SK-N-SH (cell line): ENCODE data around the gene ARID1B. TPM values are rescaled to one million over a fixed set of nuclear protein-coding genes. Genes with fewer than 3 reads are reported as not detected.

Source experiments
- CTCF ChIA-PET: fragments of 300-600, 350-600 bp; formaldehyde crosslinking; extraction: SDS; loops from one replicate; lab custom pipeline; 2021; lab: Yijun Ruan, JAX
- POLR2A ChIA-PET: fragments of 350-600 bp; sonication (Branson Sonifier 250); formaldehyde crosslinking; extraction: SDS; loops from one replicate; lab custom pipeline; 2020; ENCODE audit warnings: antibody characterized with exemption, inconsistent platforms; lab: Yijun Ruan, JAX
- DNase-seq: peaks from one replicate; pipeline ENCODE4 v3.0.0; 2012
- H2AFZ ChIP-seq: fragments of 200-600 bp; sonication (generic); 2 replicates; pipeline ENCODE4 v1.8.1; 2016; ENCODE audit warnings: antibody characterized with exemption, mild to moderate bottlenecking, low read depth
- H3F3A ChIP-seq: fragments of 200-600 bp; sonication (generic); replicated peaks from 2 replicates; pipeline ENCODE3; 2016; ENCODE audit warnings: antibody characterized with exemption, mild to moderate bottlenecking; ENCODE audit not compliant: insufficient read depth
- H3K27ac ChIP-seq, 2 experiments: fragments of 200-500 bp in 1 of 2; fragments of 200-600 bp in 1 of 2; sonication (Bioruptor generic) in 1 of 2; sonication (generic), shearing (Covaris generic) in 1 of 2; 2 replicates each; pipeline versions ENCODE4 v1.5.1 to v1.6.1; 2014 to 2016; ENCODE audit warnings: low read depth in 2 of 2, inconsistent platforms in 1 of 2, low read length in 1 of 2, mild to moderate bottlenecking in 1 of 2, mixed read lengths in 1 of 2
- H3K27me3 ChIP-seq: fragments of 200-600 bp; sonication (generic), shearing (Covaris generic); 2 replicates; pipeline ENCODE4 v1.6.1; 2016; ENCODE audit warnings: mixed run types; ENCODE audit not compliant: insufficient read depth
- H3K36me3 ChIP-seq, 2 experiments: fragments of 200-500 bp in 1 of 2; fragments of 200-600 bp in 1 of 2; sonication (Bioruptor generic) in 1 of 2; sonication (generic) in 1 of 2; replicated peaks in 1 of 2; 2 replicates each; pipeline versions ENCODE3 to v1.5.1; 2014 to 2016; ENCODE audit warnings: low read length in 1 of 2, mild to moderate bottlenecking in 1 of 2; ENCODE audit not compliant: insufficient read depth in 2 of 2, control insufficient read depth in 1 of 2
- H3K4me1 ChIP-seq, 2 experiments: fragments of 200-500 bp in 1 of 2; fragments of 200-600 bp in 1 of 2; sonication (Bioruptor generic) in 1 of 2; sonication (generic), shearing (Covaris generic) in 1 of 2; 2 replicates each; pipeline versions ENCODE4 v1.5.1 to v1.6.1; 2014 to 2016; ENCODE audit warnings: low read depth in 1 of 2, low read length in 1 of 2, mixed run types in 1 of 2; ENCODE audit not compliant: insufficient read depth in 2 of 2, control insufficient read depth in 1 of 2
- H3K4me2 ChIP-seq: fragments of 200-600 bp; sonication (generic), shearing (Covaris generic); 2 replicates; pipeline ENCODE4 v1.6.1; 2017; ENCODE audit warnings: mixed run types
- H3K4me3 ChIP-seq, 2 experiments: fragments of 200-500 bp in 1 of 2; fragments of 200-600 bp in 1 of 2; sonication (Bioruptor generic) in 1 of 2; sonication (generic), shearing (Covaris generic) in 1 of 2; 2 replicates each; pipeline versions ENCODE4 v1.5.1 to v1.8.1; 2014 to 2016; ENCODE audit warnings: low read depth in 2 of 2, inconsistent platforms in 1 of 2, low read length in 1 of 2, mild to moderate bottlenecking in 1 of 2, mixed read lengths in 1 of 2, moderate library complexity in 1 of 2
- H3K79me2 ChIP-seq: fragments of 200-600 bp; sonication (generic); 2 replicates; pipeline ENCODE4 v1.8.1; 2017; ENCODE audit warnings: mild to moderate bottlenecking; ENCODE audit not compliant: insufficient read depth
- H3K9ac ChIP-seq: fragments of 200-600 bp; sonication (generic); 2 replicates; pipeline ENCODE4 v1.6.1; 2017; ENCODE audit warnings: mixed run types
- H3K9me2 ChIP-seq: fragments of 200-600 bp; sonication (generic); 2 replicates; pipeline ENCODE4 v1.6.1; 2017; ENCODE audit warnings: mixed run types
- H3K9me3 ChIP-seq: fragments of 200-600 bp; sonication (generic); 2 replicates; pipeline ENCODE4 v1.6.1; 2017; ENCODE audit warnings: mixed run types, mild to moderate bottlenecking, moderate library complexity
- H4K20me1 ChIP-seq: fragments of 200-600 bp; sonication (generic); 2 replicates; pipeline ENCODE4 v1.6.1; 2017; ENCODE audit warnings: mild to moderate bottlenecking, mixed run types; ENCODE audit not compliant: insufficient read depth
- CTCF ChIP-seq: fragments of 200-600 bp; sonication (generic); IDR thresholded peaks from 2 replicates; pipeline ENCODE4 v1.6.1; 2017; ENCODE audit warnings: antibody characterized with exemption, mild to moderate bottlenecking, moderate library complexity
- FOXJ3 ChIP-seq: sonication (generic); formaldehyde crosslinking; IDR thresholded peaks from 2 replicates; pipeline ENCODE4 v1.5.1; 2020; ENCODE audit warnings: mild to moderate bottlenecking, missing genetic modification reagents
- RAD21 ChIP-seq: IDR thresholded peaks from 2 replicates; pipeline ENCODE4 v1.6.1; 2012; ENCODE audit warnings: mild to moderate bottlenecking, low read length
- REST ChIP-seq: IDR thresholded peaks from 2 replicates; pipeline ENCODE4 v1.6.1; 2012; ENCODE audit warnings: mild to moderate bottlenecking, low read depth, low read length, moderate library complexity
- RXRA ChIP-seq: IDR thresholded peaks from 2 replicates; pipeline ENCODE4 v1.4.0; 2012; ENCODE audit warnings: low read depth, mild to moderate bottlenecking, borderline replicate concordance
- SIN3A ChIP-seq: IDR thresholded peaks from 2 replicates; pipeline ENCODE4 v1.6.1; 2012; ENCODE audit warnings: low read depth, mild to moderate bottlenecking, low read length, moderate library complexity, borderline replicate concordance
- TAF1 ChIP-seq: IDR thresholded peaks from 2 replicates; pipeline ENCODE4 v1.6.1; 2012; ENCODE audit warnings: low read depth, mild to moderate bottlenecking, low read length, moderate library complexity, borderline replicate concordance
- TEAD4 ChIP-seq: IDR thresholded peaks from 2 replicates; pipeline ENCODE4 v1.4.0; 2012; ENCODE audit warnings: mild to moderate bottlenecking, borderline replicate concordance; ENCODE audit not compliant: insufficient read depth
- USF2 ChIP-seq: fragments of 150-350 bp; IDR thresholded peaks from 2 replicates; pipeline ENCODE4 v1.6.1; 2017; ENCODE audit warnings: antibody characterized with exemption, low read length, low read depth, borderline replicate concordance
- YY1 ChIP-seq: IDR thresholded peaks from 2 replicates; pipeline ENCODE4 v1.4.0; 2012; ENCODE audit warnings: low read depth, mild to moderate bottlenecking
- WGBS: methylation state at CpG from one replicate; pipeline ENCODE4 v1.1.6; 2017; ENCODE audit warnings: low lambda C conversion rate; 5-methylcytosine and 5-hydroxymethylcytosine counted together
- polyA plus RNA-seq, 3 experiments: library from polyadenylated mRNA; depleted of rRNA; stranded (reverse); fragments of >200 nt; gene quantifications; 2 replicates each; pipeline ENCODE4 v1.2.3, GENCODE V29; 2012

The ARID1B gene
- polyA plus RNA-seq, 1 of the 3 experiments (the other 2 are of a cell fraction), result 13.6 TPM

- TF ChIP-seq REST (no peak), FOXJ3 (CRISPR knock-in tag) (no peak), USF2 (no peak)
Observed at GRCh38 chr6:156956286-156956685, 179.1 kb downstream of the ARID1B start (continued).

GRCh38 chr6:156957931-156958547 is 180.9 kb downstream of the ARID1B start:
- peaks cover 7% of the 10 kb centered on the region for H3F3A ChIP-seq
- no peaks in the 10 kb centered on the region for H3K9me3 ChIP-seq
- POLR2A ChIA-PET, result no interaction called here
- H3K4me1 ChIP-seq, result peaks cover 17 to 26% of the 10 kb centered on the region in 2 experiments; a peak in 3 of 4 replicates
- no peak overlapping the region for H3K4me2 ChIP-seq
- 0 out of 4 replicates have a peak overlapping the region, but pooled peaks of 1 of the 2 experiments have one; percentile 28 for H3K27ac ChIP-seq
- H3K4me3 ChIP-seq, result no peak overlapping the region
- H3K9ac ChIP-seq, result no peak overlapping the region
- no peaks in the 10 kb centered on the region for H3K36me3 ChIP-seq
- no peaks in the 10 kb centered on the region for H3K27me3 ChIP-seq
- CTCF ChIA-PET, result no interaction called here
- peaks cover 5% of the 10 kb centered on the region; the same call in 1 of the 2 replicates for H4K20me1 ChIP-seq
- H3K9me2 ChIP-seq, result no peaks in the 10 kb centered on the region
- DNase-seq, result no peak
- peaks cover 94% of the 10 kb centered on the region for H3K79me2 ChIP-seq
- 90% methylated on average over 3 of the region's 3 CpGs for WGBS
- no peak for TF ChIP-seq TEAD4
- TF ChIP-seq CTCF, result no peak
- no peak for TF ChIP-seq SIN3A
- TF ChIP-seq TAF1, result no peak
- no peak for TF ChIP-seq RXRA
- no peak for TF ChIP-seq RAD21
- TF ChIP-seq YY1, result no peak
- TF ChIP-seq, all 33 proteins: peak for 0
- no peak overlapping the region for H2AFZ ChIP-seq
